GM19328 (cell line): ENCODE measurements around the gene PEX14.

Experiments used
- ATAC-seq: cut with Tn5 transposase; IDR thresholded peaks from one replicate; pipeline ENCODE4 v1.9.1; 2021; ENCODE audit warnings: mild to moderate bottlenecking, moderate library complexity; ENCODE audit not compliant: unreplicated experiment

PEX14 gene

GRCh38 chr1:10538646-10539355 is 64.1 kb downstream of the PEX14 start:
- no peak for ATAC-seq

GRCh38 chr1:10539411-10540043 is 64.8 kb downstream of the PEX14 start:
- no peak for ATAC-seq

- no peak for ATAC-seq
Observed at GRCh38 chr1:10540277-10541005, 65.7 kb downstream of the PEX14 start.

- no peak for ATAC-seq
Observed at GRCh38 chr1:10541286-10541685, 66.5 kb downstream of the PEX14 start.

GRCh38 chr1:10544239-10544638 is 69.5 kb downstream of the PEX14 start:
- no peak for ATAC-seq

- no peak for ATAC-seq
Observed at GRCh38 chr1:10546896-10547295, 72.1 kb downstream of the PEX14 start.

- no peak for ATAC-seq
Observed at GRCh38 chr1:10549904-10550664, 75.3 kb downstream of the PEX14 start.

- no peak for ATAC-seq
Observed at GRCh38 chr1:10553118-10553517, 78.4 kb downstream of the PEX14 start.

- ATAC-seq: no peak
Observed at GRCh38 chr1:10555635-10556429, 81.1 kb downstream of the PEX14 start.

- no peak for ATAC-seq
Observed at GRCh38 chr1:10556430-10557005, 81.8 kb downstream of the PEX14 start.

GRCh38 chr1:10557714-10558113 is 83.0 kb downstream of the PEX14 start:
- no peak for ATAC-seq

- ATAC-seq: no peak
Observed at GRCh38 chr1:10559386-10559785, 84.6 kb downstream of the PEX14 start.

- ATAC-seq: no peak
Observed at GRCh38 chr1:10561497-10561896, 86.7 kb downstream of the PEX14 start.

- no peak for ATAC-seq
Observed at GRCh38 chr1:10561955-10562354, 87.2 kb downstream of the PEX14 start.

GRCh38 chr1:10564063-10564462 is 89.3 kb downstream of the PEX14 start:
- no peak for ATAC-seq

GRCh38 chr1:10569531-10569930 is 94.8 kb downstream of the PEX14 start:
- no peak for ATAC-seq

GRCh38 chr1:10575616-10576015 is 100.9 kb downstream of the PEX14 start:
- ATAC-seq: no peak

GRCh38 chr1:10578070-10578469 is 103.3 kb downstream of the PEX14 start:
- no peak for ATAC-seq

GRCh38 chr1:10583641-10584040 is 108.9 kb downstream of the PEX14 start:
- no peak for ATAC-seq

GRCh38 chr1:10585242-10585641 is 110.5 kb downstream of the PEX14 start:
- no peak for ATAC-seq
